H1 (cell line): ENCODE data around the gene C5orf46. TPM values are rescaled to one million over a fixed set of nuclear protein-coding genes. Genes with fewer than 3 reads are reported as not detected.

Source experiments
- CTCF ChIA-PET: fragments of 300-600 bp; sonication (Branson Sonifier 250); formaldehyde crosslinking; loops from one replicate; lab custom pipeline; 2021; ENCODE audit not compliant: partially characterized antibody; lab: Charles Lee
- POLR2A ChIA-PET: fragments of 300-600 bp; sonication (Branson Sonifier 250); formaldehyde crosslinking; loops from one replicate; lab custom pipeline; 2021; ENCODE audit warnings: inconsistent platforms; ENCODE audit not compliant: partially characterized antibody; lab: Charles Lee
- DNase-seq, 2 experiments: peaks; one replicate each; pipeline versions ENCODE4 v3.0.0 to v3.0.0-alpha.2; 2010 to 2022; ENCODE audit warnings: low spot score in 2 of 2, low read depth in 1 of 2, mixed read lengths in 1 of 2
- FAIRE-seq: peaks from 2 replicates; lab custom pipeline; 2011; peaks lifted over from hg19 to GRCh38; lab: Jason Lieb, UNC
- H2AFZ ChIP-seq: 2 replicates; pipeline ENCODE4 v1.8.1; 2012; ENCODE audit warnings: low read length, inconsistent platforms
- H2AK5ac ChIP-seq: 2 replicates; pipeline ENCODE4 v1.6.1; 2013; ENCODE audit warnings: low read depth, low read length
- H2BK120ac ChIP-seq: replicated peaks from 2 replicates; pipeline ENCODE3; 2013; ENCODE audit warnings: low read depth, low read length, inconsistent platforms
- H2BK12ac ChIP-seq: 2 replicates; pipeline ENCODE4 v1.6.1; 2013; ENCODE audit warnings: low read depth, low read length
- H2BK15ac ChIP-seq: 2 replicates; pipeline ENCODE4 v1.6.1; 2013; ENCODE audit warnings: low read length
- H2BK20ac ChIP-seq: 2 replicates; pipeline ENCODE4 v1.6.1; 2013; ENCODE audit warnings: low read length
- H2BK5ac ChIP-seq: 2 replicates; pipeline ENCODE4 v1.6.1; 2013; ENCODE audit warnings: low read depth, low read length
- H3K14ac ChIP-seq: 2 replicates; pipeline ENCODE4 v1.6.1; 2013; ENCODE audit warnings: inconsistent platforms; ENCODE audit not compliant: insufficient read length
- H3K18ac ChIP-seq: 2 replicates; pipeline ENCODE4 v1.6.1; 2013; ENCODE audit warnings: low read length; ENCODE audit errors: extremely low read depth
- H3K23ac ChIP-seq: 2 replicates; pipeline ENCODE4 v1.6.1; 2013; ENCODE audit warnings: inconsistent platforms; ENCODE audit not compliant: insufficient read length
- H3K23me2 ChIP-seq: 2 replicates; pipeline ENCODE4 v1.6.1; 2013; ENCODE audit warnings: low read depth, low read length
- H3K27ac ChIP-seq: 2 replicates; pipeline ENCODE4 v1.6.1; 2011; ENCODE audit warnings: low read depth, low read length, inconsistent platforms
- H3K27me3 ChIP-seq, 4 experiments: replicated peaks in 1 of 4; 1 replicate in 1 of 4; 2 replicates in 3 of 4; pipeline versions ENCODE4 v1.6.1 to v1.8.1; 2011 to 2013; ENCODE audit warnings: low read length in 3 of 4, mild to moderate bottlenecking in 3 of 4, inconsistent platforms in 2 of 4, mixed read lengths in 2 of 4, moderate library complexity in 1 of 4; ENCODE audit not compliant: control insufficient read depth in 3 of 4, insufficient read depth in 3 of 4; ENCODE audit errors: extremely low read depth in 1 of 4
- H3K36me3 ChIP-seq, 4 experiments: 2 replicates each; pipeline versions ENCODE4 v1.6.1 to v1.8.1; 2011 to 2013; ENCODE audit warnings: mild to moderate bottlenecking in 4 of 4, low read length in 3 of 4, moderate library complexity in 2 of 4, control low read depth in 1 of 4, inconsistent platforms in 1 of 4; ENCODE audit not compliant: insufficient read depth in 4 of 4, control insufficient read depth in 2 of 4
- H3K4ac ChIP-seq: replicated peaks from 2 replicates; pipeline ENCODE3; 2013; ENCODE audit warnings: low read length, low read depth, mixed read lengths, inconsistent platforms; ENCODE audit not compliant: insufficient read length
- H3K4me1 ChIP-seq, 4 experiments: replicated peaks in 1 of 4; 1 replicate in 1 of 4; 2 replicates in 3 of 4; pipeline versions ENCODE4 v1.6.1 to v1.8.1; 2011 to 2013; ENCODE audit warnings: low read length in 3 of 4, inconsistent platforms in 2 of 4, mixed read lengths in 1 of 4; ENCODE audit not compliant: insufficient read depth in 4 of 4, control insufficient read depth in 3 of 4
- H3K4me2 ChIP-seq, 2 experiments: 2 replicates each; pipeline versions ENCODE4 v1.6.1 to v1.8.1; 2011 to 2013; ENCODE audit warnings: low read depth in 2 of 2, low read length in 2 of 2, control low read depth in 1 of 2, inconsistent platforms in 1 of 2, mild to moderate bottlenecking in 1 of 2; ENCODE audit not compliant: insufficient read depth in 1 of 2
- H3K4me3 ChIP-seq, 4 experiments: fragments of 200-600, 300-600 bp in 1 of 4; sonication (generic), shearing (Covaris generic), sonication (Bioruptor Twin) in 1 of 4; 2 replicates each; pipeline versions ENCODE4 v1.5.1 to v1.8.1; 2011 to 2016; ENCODE audit warnings: low read length in 4 of 4, low read depth in 3 of 4, control low read depth in 2 of 4, inconsistent platforms in 2 of 4, mild to moderate bottlenecking in 2 of 4, mixed read lengths in 1 of 4, moderate library complexity in 1 of 4; ENCODE audit not compliant: insufficient read depth in 2 of 4; ENCODE audit errors: extremely low read depth in 1 of 4
- H3K56ac ChIP-seq: replicated peaks from 2 replicates; pipeline ENCODE3; 2013; ENCODE audit warnings: low read depth, mild to moderate bottlenecking, mixed read lengths, low read length, inconsistent platforms; ENCODE audit not compliant: insufficient read length
- H3K79me1 ChIP-seq: 2 replicates; pipeline ENCODE4 v1.6.1; 2013; ENCODE audit warnings: low read depth, low read length, control low read depth
- H3K79me2 ChIP-seq, 2 experiments: 2 replicates each; pipeline versions ENCODE4 v1.6.1 to v1.8.1; 2012 to 2013; ENCODE audit warnings: low read length in 2 of 2, mild to moderate bottlenecking in 2 of 2, inconsistent platforms in 1 of 2; ENCODE audit not compliant: insufficient read depth in 2 of 2, control insufficient read depth in 1 of 2
- H3K9ac ChIP-seq, 4 experiments: replicated peaks in 1 of 4; 1 replicate in 1 of 4; 2 replicates in 3 of 4; pipeline versions ENCODE4 v1.6.1 to v1.8.1; 2011 to 2013; ENCODE audit warnings: low read depth in 3 of 4, low read length in 3 of 4, control low read depth in 2 of 4, mild to moderate bottlenecking in 2 of 4, moderate library complexity in 2 of 4, inconsistent platforms in 1 of 4; ENCODE audit errors: extremely low read depth in 1 of 4
- H3K9me3 ChIP-seq, 2 experiments: 2 replicates each; pipeline versions ENCODE4 v1.6.1 to v1.8.1; 2012 to 2013; ENCODE audit warnings: mild to moderate bottlenecking in 2 of 2, moderate library complexity in 2 of 2, control low read depth in 1 of 2, inconsistent platforms in 1 of 2, low read depth in 1 of 2, low read length in 1 of 2, mixed read lengths in 1 of 2; ENCODE audit not compliant: insufficient read depth in 2 of 2
- H4K20me1 ChIP-seq, 2 experiments: replicated peaks in 1 of 2; 2 replicates each; pipeline versions ENCODE3 to v1.8.1; 2011 to 2013; ENCODE audit warnings: inconsistent platforms in 2 of 2, low read length in 2 of 2, mild to moderate bottlenecking in 1 of 2; ENCODE audit not compliant: insufficient read depth in 2 of 2, control insufficient read depth in 1 of 2
- H4K5ac ChIP-seq: 2 replicates; pipeline ENCODE4 v1.6.1; 2013; ENCODE audit warnings: low read length, low read depth, mixed read lengths, inconsistent platforms; ENCODE audit not compliant: insufficient read length
- H4K8ac ChIP-seq: 2 replicates; pipeline ENCODE4 v1.8.0; 2013; ENCODE audit warnings: mild to moderate bottlenecking, moderate library complexity, low read length, inconsistent platforms; ENCODE audit not compliant: insufficient read depth; ENCODE audit errors: extremely low read depth
- H4K91ac ChIP-seq: replicated peaks from 2 replicates; pipeline ENCODE3; 2013; ENCODE audit warnings: low read length, mixed read lengths, inconsistent platforms; ENCODE audit not compliant: insufficient read length
- EZH2 ChIP-seq: fragments of 200-600 bp; sonication (generic); IDR thresholded peaks from 2 replicates; pipeline ENCODE4 v1.7.1; 2012; ENCODE audit warnings: low read depth, mild to moderate bottlenecking, moderate library complexity, low read length, inconsistent platforms; ENCODE audit not compliant: severe bottlenecking
- KDM5A ChIP-seq: fragments of 200-600 bp; IDR thresholded peaks from 2 replicates; pipeline ENCODE4 v1.7.1; 2012; ENCODE audit warnings: mild to moderate bottlenecking, low read length, inconsistent platforms, mixed read lengths
- MAFK ChIP-seq: IDR thresholded peaks from 2 replicates; pipeline ENCODE4 v1.6.1; 2012; ENCODE audit warnings: low read depth, mild to moderate bottlenecking, improper control_type of control experiment, low read length
- RXRA ChIP-seq: IDR thresholded peaks from 2 replicates; pipeline ENCODE4 v1.6.1; 2011; ENCODE audit warnings: low read depth, mild to moderate bottlenecking, low read length, moderate library complexity; ENCODE audit not compliant: insufficient read depth
- SUZ12 ChIP-seq: fragments of 200-600 bp; sonication (generic); IDR thresholded peaks from 2 replicates; pipeline ENCODE4 v1.6.1; 2012; ENCODE audit warnings: mild to moderate bottlenecking, inconsistent platforms, low read length, moderate library complexity, mixed read lengths
- polyA plus RNA-seq, 7 experiments: library from polyadenylated mRNA; depleted of rRNA in 3 of 7; stranded (reverse) in 5 of 7; unstranded in 2 of 7; fragments of >200 nt in 5 of 7; fragments of 200-250 nt in 2 of 7; gene quantifications; 1 replicate in 5 of 7; 2 replicates in 1 of 7; 4 replicates in 1 of 7; pipeline versions ENCODE4 v1.2.1 to v1.2.3, GENCODE V29; 2011 to 2013; ENCODE audit warnings: missing spikeins in 2 of 7, mixed read lengths in 2 of 7
- total RNA-seq: library from RNA; stranded (reverse); fragmentation: NEBNext Ultra II Directional; extraction: Animal tissue kit (Norgen Biotek cat#: 25700); gene quantifications from 2 replicates; pipeline ENCODE4 v1.2.1, GENCODE V29; 2021

Gene C5orf46
- total and polyA plus RNA-seq, 2 of the 8 experiments (the other 6 are each of a cell fraction or from before 2014, with no cell fraction given), result not detected

DNA sequence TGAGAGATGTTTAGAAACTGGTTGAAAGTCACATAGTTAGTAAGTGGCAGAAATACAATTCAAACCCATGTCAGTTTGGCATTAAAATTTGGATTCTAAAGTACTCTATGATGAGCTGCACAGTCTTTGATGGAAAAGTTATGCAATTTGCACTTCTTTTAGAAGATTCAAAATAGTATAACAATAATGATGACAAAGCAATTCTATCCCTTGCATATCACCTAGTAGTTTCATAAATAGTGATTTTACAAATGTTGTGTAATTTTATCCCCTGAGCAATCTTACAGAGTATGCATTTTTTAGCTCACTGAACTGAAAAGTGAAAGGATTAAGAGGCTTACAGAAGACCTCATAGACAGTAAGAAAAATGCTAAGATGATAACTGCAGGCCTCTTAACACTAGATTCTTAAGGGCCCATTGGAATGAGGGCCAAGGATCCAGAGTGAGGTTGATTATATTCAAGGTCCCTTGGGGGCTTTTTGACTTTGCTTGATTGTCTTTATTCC is 3.7 kb downstream of the C5orf46 start:
- Histone ChIP-seq H2BK12ac (no peak overlapping the region), H4K20me1 (no peaks in the 10 kb centered on the region), H4K8ac (no peak overlapping the region), H2BK15ac (no peak overlapping the region), H3K79me1 (no peaks in the 10 kb centered on the region), H3K56ac (no peak overlapping the region), H3K4ac (no peak overlapping the region), H3K23ac (no peak overlapping the region), H3K4me3 (no peak overlapping the region), H3K36me3 (no peaks in the 10 kb centered on the region), H2BK5ac (no peak overlapping the region), H2AK5ac (no peak overlapping the region), H3K18ac (no peak overlapping the region), H3K23me2 (no peaks in the 10 kb centered on the region), H3K4me2 (no peak overlapping the region), H3K9me3 (no peaks in the 10 kb centered on the region), H2BK120ac (no peak overlapping the region), H2BK20ac (no peak overlapping the region), H3K27ac (no peak overlapping the region), H3K79me2 (no peaks in the 10 kb centered on the region), H3K27me3 (no peaks in the 10 kb centered on the region), H3K4me1 (no peaks in the 10 kb centered on the region), H4K5ac (no peak overlapping the region), H3K14ac (no peak overlapping the region), H2AFZ (no peak overlapping the region), H4K91ac (no peak overlapping the region), H3K9ac (no peak overlapping the region)
- FAIRE-seq, result no peak
- CTCF ChIA-PET, result interaction anchor here (0.6 to 1.5 kb wide), 4 partner anchors 16 to 275 kb away, joined by 3 read pairs; no protein-coding TSS in a partner anchor
- TF ChIP-seq RXRA (no peak), EZH2 (no peak), MAFK (peak; percentile 57; the same call in 1 of the 2 replicates), KDM5A (no peak), SUZ12 (no peak)
- DNase-seq, result no peak
- POLR2A ChIA-PET, result interaction anchor here (0.8 to 1.7 kb wide), 3 partner anchors 10 to 43 kb away, joined by 3 read pairs; no protein-coding TSS in a partner anchor
